K562 (cell line): ENCODE measurements around the gene MPRIP. TPM values are rescaled to one million over a fixed set of nuclear protein-coding genes. Genes with fewer than 3 reads are reported as not detected.

Source experiments
- ATAC-seq: fragments of 200-7000 bp; cut with Tn5 transposase; 3 replicates; pipeline ENCODE4 v1.9.1; 2020; ENCODE audit warnings: moderate library complexity
- BruUV-seq: library from RNA; stranded (reverse); fragments of 400-500 nt; replicated peaks from 2 replicates; lab custom pipeline; 2021; lab: Mats Ljungman, UMichigan
- CTCF ChIA-PET: fragments of 300-600 bp; formaldehyde crosslinking; extraction: SDS; loops from one replicate; lab custom pipeline; 2021; ENCODE audit warnings: low intra/inter-chr PET ratio; lab: Yijun Ruan, JAX
- POLR2A ChIA-PET: fragments of 300-600, 350-650 bp; sonication (Branson Sonifier 250); formaldehyde crosslinking; extraction: SDS; loops from one replicate; lab custom pipeline; 2021; ENCODE audit warnings: antibody characterized with exemption, inconsistent platforms; lab: Yijun Ruan, JAX
- DNase-seq, 4 experiments: peaks; one replicate each; pipeline versions ENCODE4 v3.0.0 to v3.0.0-alpha.2; 2011 to 2018; ENCODE audit warnings: low spot score in 3 of 4, mixed read lengths in 3 of 4; ENCODE audit errors: extremely low read depth in 1 of 4
- FAIRE-seq: peaks from 2 replicates; lab custom pipeline; 2011; peaks lifted over from hg19 to GRCh38; lab: Jason Lieb, UNC
- H2AFZ ChIP-seq: 2 replicates; pipeline ENCODE4 v1.6.0; 2011; ENCODE audit warnings: low read depth, low read length, control low read depth, inconsistent platforms
- H3K27ac ChIP-seq: fragments of 200-600 bp; 3 replicates; pipeline ENCODE4 v1.8.0; 2011; ENCODE audit warnings: low read depth, mild to moderate bottlenecking, control low read depth, inconsistent platforms, low read length, moderate library complexity, mixed read lengths; ENCODE audit errors: extremely low read depth
- H3K27me3 ChIP-seq, 2 experiments: fragments of 300-600 bp in 1 of 2; 2 replicates in 1 of 2; 3 replicates in 1 of 2; pipeline versions ENCODE4 v1.6.0 to v1.8.0; 2011; ENCODE audit warnings: inconsistent platforms in 2 of 2, low read length in 2 of 2, mild to moderate bottlenecking in 1 of 2, mixed read lengths in 1 of 2, moderate library complexity in 1 of 2; ENCODE audit not compliant: control insufficient read depth in 2 of 2, insufficient read depth in 2 of 2
- H3K36me3 ChIP-seq: fragments of 300-600 bp; 3 replicates; pipeline ENCODE4 v1.8.0; 2011; ENCODE audit warnings: mild to moderate bottlenecking, low read length, inconsistent platforms; ENCODE audit not compliant: control insufficient read depth, insufficient read depth
- H3K4me1 ChIP-seq, 2 experiments: fragments of 200-600 bp in 1 of 2; replicated peaks in 1 of 2; 2 replicates in 1 of 2; 3 replicates in 1 of 2; pipeline versions ENCODE4 v1.5.1 to v1.8.0; 2011; ENCODE audit warnings: inconsistent platforms in 2 of 2, low read length in 2 of 2, mild to moderate bottlenecking in 1 of 2, mixed read lengths in 1 of 2, moderate library complexity in 1 of 2; ENCODE audit not compliant: control insufficient read depth in 2 of 2, insufficient read depth in 2 of 2
- H3K4me2 ChIP-seq: 2 replicates; pipeline ENCODE4 v1.6.1; 2011; ENCODE audit warnings: low read length, control low read depth, inconsistent platforms, mixed read lengths; ENCODE audit not compliant: insufficient read depth
- H3K4me3 ChIP-seq: fragments of 200-600 bp; sonication (generic), shearing (Covaris generic); 2 replicates; pipeline ENCODE4 v1.5.1; 2016; ENCODE audit warnings: control low read depth, inconsistent platforms
- H3K79me2 ChIP-seq: fragments of 200-600 bp; 3 replicates; pipeline ENCODE4 v1.8.0; 2011; ENCODE audit warnings: low read length, inconsistent platforms; ENCODE audit not compliant: control insufficient read depth, insufficient read depth
- H3K9ac ChIP-seq, 2 experiments: 2 replicates each; pipeline versions ENCODE4 v1.6.0 to v1.6.1; 2011; ENCODE audit warnings: low read depth in 2 of 2, low read length in 2 of 2, control low read depth in 1 of 2, inconsistent platforms in 1 of 2, mild to moderate bottlenecking in 1 of 2, mixed read lengths in 1 of 2; ENCODE audit not compliant: insufficient read depth in 1 of 2
- H3K9me1 ChIP-seq: one replicate; pipeline ENCODE4 v1.6.0; 2011; ENCODE audit warnings: inconsistent platforms, mild to moderate bottlenecking, low read length, moderate library complexity; ENCODE audit not compliant: control insufficient read depth, insufficient read depth
- H3K9me3 ChIP-seq: replicated peaks from 2 replicates; pipeline ENCODE4 v1.5.1; 2011; ENCODE audit warnings: low read depth, low read length, inconsistent platforms; ENCODE audit not compliant: control insufficient read depth, insufficient read depth
- H4K20me1 ChIP-seq: replicated peaks from 2 replicates; pipeline ENCODE4 v1.6.1; 2011; ENCODE audit warnings: low read length, inconsistent platforms, mixed read lengths; ENCODE audit not compliant: control insufficient read depth, insufficient read depth
- DDX20 ChIP-seq: fragments of 450-650 bp; IDR thresholded peaks from 2 replicates; pipeline ENCODE4 v1.6.1; 2016; ENCODE audit warnings: missing genetic modification characterization, low read depth, mild to moderate bottlenecking, missing compliant biosample characterization, moderate library complexity
- E2F3 ChIP-seq: fragments of 250-450 bp; sonication (Bioruptor Pico); IDR thresholded peaks from 2 replicates; pipeline ENCODE4 v1.4.0; 2020; ENCODE audit warnings: mild to moderate bottlenecking
- HNRNPLL ChIP-seq: fragments of 200-400 bp; formaldehyde crosslinking; IDR thresholded peaks from 2 replicates; pipeline ENCODE4 v1.6.1; 2017; ENCODE audit warnings: low read length, low read depth, mild to moderate bottlenecking; ENCODE audit not compliant: poor library complexity, severe bottlenecking
- NRF1 ChIP-seq, 2 experiments: fragments of 450-650 bp; IDR thresholded peaks in 1 of 2; conservative IDR thresholded peaks in 1 of 2; 2 replicates each; pipeline ENCODE4 v1.6.1; 2014; ENCODE audit warnings: mild to moderate bottlenecking in 2 of 2
- ZNF175 ChIP-seq: fragments of 200-800 bp; sonication (Bioruptor generic); IDR thresholded peaks from 2 replicates; pipeline ENCODE4 v1.6.1; 2016; ENCODE audit warnings: low read depth, mild to moderate bottlenecking, missing genetic modification characterization, missing compliant biosample characterization
- ZNF232 ChIP-seq: sonication (generic); formaldehyde crosslinking; IDR thresholded peaks from 2 replicates; pipeline ENCODE4 v1.8.0; 2022; ENCODE audit warnings: mild to moderate bottlenecking, missing genetic modification reagents
- ZNF253 ChIP-seq: fragments of 250-450 bp; sonication (Bioruptor Pico); conservative IDR thresholded peaks from 2 replicates; pipeline ENCODE4 v1.6.1; 2021; ENCODE audit warnings: mild to moderate bottlenecking
- WGBS: fragments of 100-300 bp; shearing (Covaris generic); methylation state at CpG from one replicate; pipeline ENCODE4 v1.1.6; 2016; ENCODE audit warnings: low coverage, mixed read lengths; ENCODE audit not compliant: insufficient coverage; ENCODE audit errors: missing lambda C conversion rate; 5-methylcytosine and 5-hydroxymethylcytosine counted together
- in situ Hi-C: fragments of 300-500 bp; cut with MboI; formaldehyde crosslinking; loops from 4 replicates; pipeline ENCODE4 v1.15.0; 2018; ENCODE audit warnings: inconsistent platforms, mixed read lengths
- intact Hi-C: fragments of 100-400 bp; cut with micrococcal nuclease; formaldehyde crosslinking; loops from 2 replicates; pipeline ENCODE4 v1.14.2; 2022
- polyA plus RNA-seq, 8 experiments: library from polyadenylated mRNA; depleted of rRNA in 4 of 8; stranded (reverse) in 5 of 8; unstranded in 3 of 8; fragments of >200 nt; fragmentation: Nextera tagmentation in 2 of 8; fragmentation: Illumina TruSeq in 1 of 8; extraction: Ambion mirVana in 2 of 8; extraction: Trizol in 1 of 8; gene quantifications; 2 replicates each; pipeline versions ENCODE4 v1.2.1 to v1.2.3, GENCODE V29; 2011 to 2014; ENCODE audit warnings: inconsistent platforms in 1 of 8, missing spikeins in 1 of 8
- total RNA-seq, 7 experiments: library from RNA; depleted of rRNA in 6 of 7; stranded (reverse); fragments of >200 nt in 6 of 7; fragmentation: Illumina TruSeq in 2 of 7; extraction: Trizol in 2 of 7; gene quantifications; 2 replicates each; pipeline versions ENCODE4 v1.2.1 to v1.2.3, GENCODE V29; 2011 to 2021; ENCODE audit warnings: low replicate concordance in 1 of 7
- TF ChIP-seq, protein P1 (sequence below): sonication (generic); formaldehyde crosslinking; IDR thresholded peaks from 2 replicates; pipeline ENCODE4 v1.8.0; 2022; ENCODE audit warnings: mild to moderate bottlenecking, missing genetic modification reagents, borderline replicate concordance
- TF ChIP-seq, protein P2 (sequence below): sonication (generic); formaldehyde crosslinking; IDR thresholded peaks from 2 replicates; pipeline ENCODE4 v1.8.1; 2022; ENCODE audit warnings: missing genetic modification reagents
- TF ChIP-seq, protein P3 (sequence below): fragments of 250-450 bp; sonication (Bioruptor Pico); IDR thresholded peaks from 2 replicates; pipeline ENCODE4 v1.8.0; 2022; ENCODE audit warnings: inconsistent platforms

Gene MPRIP
- total and polyA plus RNA-seq, 9 of the 15 experiments (the other 6 are each of a cell fraction or from before 2014, with no cell fraction given): 10.0 to 72.6 (median 30.1) TPM

- Histone ChIP-seq H3K4me3 (no peak overlapping the region), H3K27me3 (no peaks in the 10 kb centered on the region), H3K79me2 (no peaks in the 10 kb centered on the region)
- 90% methylated on average over 2 of the region's 4 CpGs for WGBS
- in situ Hi-C loops: loop anchor here (10.0 kb wide), 1 partner anchor 125 kb away; no protein-coding TSS in a partner anchor
- FAIRE-seq: no peak
- intact Hi-C loops: no loop called here
- no peak for TF ChIP-seq ZNF175 (CRISPR knock-in tag)
- TF ChIP-seq, protein P1, sequence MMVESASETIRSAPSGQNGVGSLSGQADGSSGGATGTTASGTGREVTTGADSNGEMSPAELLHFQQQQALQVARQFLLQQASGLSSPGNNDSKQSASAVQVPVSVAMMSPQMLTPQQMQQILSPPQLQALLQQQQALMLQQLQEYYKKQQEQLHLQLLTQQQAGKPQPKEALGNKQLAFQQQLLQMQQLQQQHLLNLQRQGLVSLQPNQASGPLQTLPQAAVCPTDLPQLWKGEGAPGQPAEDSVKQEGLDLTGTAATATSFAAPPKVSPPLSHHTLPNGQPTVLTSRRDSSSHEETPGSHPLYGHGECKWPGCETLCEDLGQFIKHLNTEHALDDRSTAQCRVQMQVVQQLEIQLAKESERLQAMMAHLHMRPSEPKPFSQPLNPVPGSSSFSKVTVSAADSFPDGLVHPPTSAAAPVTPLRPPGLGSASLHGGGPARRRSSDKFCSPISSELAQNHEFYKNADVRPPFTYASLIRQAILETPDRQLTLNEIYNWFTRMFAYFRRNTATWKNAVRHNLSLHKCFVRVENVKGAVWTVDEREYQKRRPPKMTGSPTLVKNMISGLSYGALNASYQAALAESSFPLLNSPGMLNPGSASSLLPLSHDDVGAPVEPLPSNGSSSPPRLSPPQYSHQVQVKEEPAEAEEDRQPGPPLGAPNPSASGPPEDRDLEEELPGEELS: no peak
- TF ChIP-seq HNRNPLL: no peak
- TF ChIP-seq, protein P2, sequence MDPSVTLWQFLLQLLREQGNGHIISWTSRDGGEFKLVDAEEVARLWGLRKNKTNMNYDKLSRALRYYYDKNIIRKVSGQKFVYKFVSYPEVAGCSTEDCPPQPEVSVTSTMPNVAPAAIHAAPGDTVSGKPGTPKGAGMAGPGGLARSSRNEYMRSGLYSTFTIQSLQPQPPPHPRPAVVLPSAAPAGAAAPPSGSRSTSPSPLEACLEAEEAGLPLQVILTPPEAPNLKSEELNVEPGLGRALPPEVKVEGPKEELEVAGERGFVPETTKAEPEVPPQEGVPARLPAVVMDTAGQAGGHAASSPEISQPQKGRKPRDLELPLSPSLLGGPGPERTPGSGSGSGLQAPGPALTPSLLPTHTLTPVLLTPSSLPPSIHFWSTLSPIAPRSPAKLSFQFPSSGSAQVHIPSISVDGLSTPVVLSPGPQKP (CRISPR knock-in tag): no peak
- TF ChIP-seq ZNF253 (CRISPR knock-in tag): no peak
- TF ChIP-seq, protein P3, sequence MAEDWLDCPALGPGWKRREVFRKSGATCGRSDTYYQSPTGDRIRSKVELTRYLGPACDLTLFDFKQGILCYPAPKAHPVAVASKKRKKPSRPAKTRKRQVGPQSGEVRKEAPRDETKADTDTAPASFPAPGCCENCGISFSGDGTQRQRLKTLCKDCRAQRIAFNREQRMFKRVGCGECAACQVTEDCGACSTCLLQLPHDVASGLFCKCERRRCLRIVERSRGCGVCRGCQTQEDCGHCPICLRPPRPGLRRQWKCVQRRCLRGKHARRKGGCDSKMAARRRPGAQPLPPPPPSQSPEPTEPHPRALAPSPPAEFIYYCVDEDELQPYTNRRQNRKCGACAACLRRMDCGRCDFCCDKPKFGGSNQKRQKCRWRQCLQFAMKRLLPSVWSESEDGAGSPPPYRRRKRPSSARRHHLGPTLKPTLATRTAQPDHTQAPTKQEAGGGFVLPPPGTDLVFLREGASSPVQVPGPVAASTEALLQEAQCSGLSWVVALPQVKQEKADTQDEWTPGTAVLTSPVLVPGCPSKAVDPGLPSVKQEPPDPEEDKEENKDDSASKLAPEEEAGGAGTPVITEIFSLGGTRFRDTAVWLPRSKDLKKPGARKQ (CRISPR knock-in tag): no peak
- TF ChIP-seq NRF1 (conservative IDR thresholded peaks at IDR 0.05 in 1 of 2, IDR thresholded peaks at IDR 0.05 in 1 of 2): no peak
- no peak for TF ChIP-seq ZNF232
- no peak for TF ChIP-seq E2F3 (CRISPR knock-in tag)
- no peak for TF ChIP-seq DDX20 (tag)
- TF ChIP-seq, all 486 proteins: peak for 0
- Histone ChIP-seq H3K9me3 (no peaks in the 10 kb centered on the region), H3K9me1 (no peaks in the 10 kb centered on the region), H3K4me2 (no peak overlapping the region), H3K36me3 (0 out of 3 replicates have a peak, but pooled peaks cover 8% of the 10 kb centered on the region), H3K27ac (no peak overlapping the region), H3K9ac (no peak overlapping the region), H3K4me1 (peaks cover 0 to 3% of the 10 kb centered on the region in 2 experiments; a peak in 1 of 5 replicates), H2AFZ (no peak overlapping the region), H4K20me1 (peaks cover 10% of the 10 kb centered on the region; the same call in 1 of the 2 replicates)
- ChIA-PET POLR2A (interaction anchor here (0.7 kb wide), 1 partner anchor 171 kb away, joined by 3 read pairs; no protein-coding TSS in a partner anchor), CTCF (interaction anchor here (1.5 kb wide), 1 partner anchor 128 kb away, joined by 9 read pairs; no protein-coding TSS in a partner anchor)
- ATAC-seq (no peak), DNase-seq (no peak)
- BruUV-seq: no TSS peak
These were observed 87.2 kb downstream of the MPRIP start for GRCh38 chr17:17129466-17129865.
